ENCODE data around the gene TGFBR2. TPM values are rescaled to one million over a fixed set of nuclear protein-coding genes. Genes with fewer than 3 reads are reported as not detected.

TGFBR2 gene
- total and polyA plus RNA-seq, 2 experiments from 2014 or later = 4.7 to 13.0 TPM

GRCh38 chr3:30660656-30661055 is 54.3 kb downstream of the TGFBR2 start (continued):
- TF ChIP-seq CTCF (conservative IDR thresholded peaks at IDR 0.05; ENCODE audit: low read depth in 2 of 2) (no peak), ZNF462 (CRISPR knock-in tag; IDR thresholded peaks at IDR 0.05) (no peak), STAT1 (IDR thresholded peaks at IDR 0.05; ENCODE audit: unreplicated experiment) (no peak), ZNF331 (CRISPR knock-in tag; IDR thresholded peaks at IDR 0.05; ENCODE audit: low read depth) (no peak), NANOG (IDR thresholded peaks at IDR 0.05; ENCODE audit: borderline replicate concordance) (no peak)

- Histone ChIP-seq H3K4me2 (no peak overlapping the region), H3K79me2 (replicated peaks; ENCODE audit: insufficient read depth) (peaks cover 5% of the 10 kb centered on the region; the same call in 1 of the 2 replicates), H3K27me3 (ENCODE audit: insufficient read depth) (no peaks in the 10 kb centered on the region), H3K27ac (ENCODE audit: low read depth) (no peak overlapping the region), H4K20me1 (replicated peaks; ENCODE audit: insufficient read depth) (no peaks in the 10 kb centered on the region), H3K4me3 (no peak overlapping the region), H3K9me2 (ENCODE audit: insufficient read depth) (peaks cover 6% of the 10 kb centered on the region; the same call in 1 of the 2 replicates), H3K4me1 (ENCODE audit: insufficient read depth) (peaks cover 68% of the 10 kb centered on the region), H3K36me3 (ENCODE audit: insufficient read depth) (no peaks in the 10 kb centered on the region), H3F3A (replicated peaks; ENCODE audit: low read depth) (no peaks in the 10 kb centered on the region), H2AFZ (no peak overlapping the region)
- ATAC-seq (no peak), DNase-seq (ENCODE audit: low spot score) (no peak)
- peaks cover 15% of the 10 kb centered on the region for H3K36me3 Mint-ChIP-seq (ENCODE audit: low read depth)
- H3K9me3 Mint-ChIP-seq = no peaks in the 10 kb centered on the region
- H3K27me3 Mint-ChIP-seq (ENCODE audit: insufficient read depth, low read depth, poor library complexity) = peaks cover 2% of the 10 kb centered on the region
- 0 out of 2 replicates have a peak overlapping the region, but pooled peaks have one; percentile 30 for H3K27ac Mint-ChIP-seq
- no peak overlapping the region for H3K4me3 Mint-ChIP-seq
- peaks cover 76% of the 10 kb centered on the region for H3K4me1 Mint-ChIP-seq
- TF ChIP-seq JUNB (IDR thresholded peaks at IDR 0.05; ENCODE audit: unreplicated experiment) = no peak
- no peak for TF ChIP-seq NANOG (IDR thresholded peaks at IDR 0.05; ENCODE audit: borderline replicate concordance)
- TF ChIP-seq STAT1 (IDR thresholded peaks at IDR 0.05; ENCODE audit: unreplicated experiment) = no peak
- TF ChIP-seq ZNF114 (CRISPR knock-in tag; IDR thresholded peaks at IDR 0.05) = no peak
- TF ChIP-seq CTCF (conservative IDR thresholded peaks at IDR 0.05; ENCODE audit: low read depth in 2 of 2) = no peak
- TF ChIP-seq POLR2AphosphoS5 (IDR thresholded peaks at IDR 0.05; ENCODE audit: low read depth) = no peak
- TF ChIP-seq EZH2phosphoT487 (IDR thresholded peaks at IDR 0.05; ENCODE audit: unreplicated experiment) = no peak
Measured at GRCh38 chr3:30661098-30661873, 54.9 kb downstream of the TGFBR2 start.

All from GM23338 (cell line).